GM20000 (cell line): ENCODE data around the gene PXN.

ENCODE experiments used
- DNase-seq: peaks from one replicate; pipeline ENCODE4 v3.0.0; 2012; ENCODE audit warnings: low spot score
- CTCF ChIP-seq: IDR thresholded peaks from 2 replicates; pipeline ENCODE4 v1.5.1; 2012; ENCODE audit warnings: mild to moderate bottlenecking, control low read depth; ENCODE audit errors: extremely low read depth, missing control alignments

Gene PXN

GRCh38 chr12:120235369-120236323 is 29.9 kb downstream of the PXN start:
- TF ChIP-seq CTCF: no peak
- no peak for DNase-seq

- no peak for DNase-seq
- TF ChIP-seq CTCF: no peak
Measured at GRCh38 chr12:120234643-120235368, 30.7 kb downstream of the PXN start.

- no peak for DNase-seq
- TF ChIP-seq CTCF: no peak
Measured at GRCh38 chr12:120231316-120232011, 34.1 kb downstream of the PXN start.

GRCh38 chr12:120230974-120231315 is 34.6 kb downstream of the PXN start:
- no peak for DNase-seq
- no peak for TF ChIP-seq CTCF

GRCh38 chr12:120230326-120230973 is 35.1 kb downstream of the PXN start:
- no peak for DNase-seq
- TF ChIP-seq CTCF: no peak

- DNase-seq: no peak
- no peak for TF ChIP-seq CTCF
Measured at GRCh38 chr12:120229487-120230325, 35.8 kb downstream of the PXN start.
